ENCODE data around the gene CAMTA1.
"Not testable (repeated sequence)": the region's sequence is repeated elsewhere in the genome, so short reads cannot be mapped to it uniquely, and the experiment has no call there.

Gene CAMTA1

GRCh38 chr1:7688659-7689058, 903.4 kb downstream of the CAMTA1 start:
- Histone ChIP-seq H3K4me3 (ENCODE audit: low read length) (no peak overlapping the region), H3K27me3 (ENCODE audit: insufficient read depth, low read length) (no peaks in the 10 kb centered on the region), H3K9me3 (ENCODE audit: insufficient read depth, low read depth, low read length) (peaks cover 9% of the 10 kb centered on the region), H3K27ac (ENCODE audit: low read length) (no peak overlapping the region), H3K4me1 (ENCODE audit: insufficient read depth, low read length) (no peaks in the 10 kb centered on the region), H3K9ac (ENCODE audit: low read depth, low read length) (no peak overlapping the region), H3K36me3 (ENCODE audit: insufficient read depth, low read depth, low read length) (no peaks in the 10 kb centered on the region)

- not testable (repeated sequence) for H3K27ac ChIP-seq (ENCODE audit: low read length); H3K4me3 ChIP-seq (ENCODE audit: low read length); H3K9ac ChIP-seq (ENCODE audit: low read depth, low read length); H3K36me3 ChIP-seq (ENCODE audit: insufficient read depth, low read depth, low read length); H3K4me1 ChIP-seq (ENCODE audit: insufficient read depth, low read length); H3K27me3 ChIP-seq (ENCODE audit: insufficient read depth, low read length)
- H3K9me3 ChIP-seq (ENCODE audit: insufficient read depth, low read depth, low read length) = peaks cover 13% of the 10 kb centered on the region
Observed at GRCh38 chr1:7689307-7689706, 904.1 kb downstream of the CAMTA1 start.

- Histone ChIP-seq H3K27ac (ENCODE audit: low read length) (no peak overlapping the region), H3K27me3 (ENCODE audit: insufficient read depth, low read length) (no peaks in the 10 kb centered on the region), H3K4me3 (ENCODE audit: low read length) (no peak overlapping the region)
Observed at GRCh38 chr1:7690076-7690475, 904.8 kb downstream of the CAMTA1 start.

GRCh38 chr1:7690496-7691182, 905.4 kb downstream of the CAMTA1 start:
- H3K9me3 ChIP-seq (ENCODE audit: insufficient read depth, low read depth, low read length) = peaks cover 13% of the 10 kb centered on the region
- H3K36me3 ChIP-seq (ENCODE audit: insufficient read depth, low read depth, low read length) = no peaks in the 10 kb centered on the region
- no peak overlapping the region for H3K27ac ChIP-seq (ENCODE audit: low read length)
- no peaks in the 10 kb centered on the region for H3K27me3 ChIP-seq (ENCODE audit: insufficient read depth, low read length)
- H3K9ac ChIP-seq (ENCODE audit: low read depth, low read length) = no peak overlapping the region
- H3K4me1 ChIP-seq (ENCODE audit: insufficient read depth, low read length) = no peaks in the 10 kb centered on the region
- no peak overlapping the region for H3K4me3 ChIP-seq (ENCODE audit: low read length)

More at GRCh38 chr1:7690076-7690475, 904.8 kb downstream of the CAMTA1 start:
- no peaks in the 10 kb centered on the region for H3K4me1 ChIP-seq (ENCODE audit: insufficient read depth, low read length)
- H3K36me3 ChIP-seq (ENCODE audit: insufficient read depth, low read depth, low read length) = no peaks in the 10 kb centered on the region
- H3K9ac ChIP-seq (ENCODE audit: low read depth, low read length) = no peak overlapping the region
- peaks cover 13% of the 10 kb centered on the region for H3K9me3 ChIP-seq (ENCODE audit: insufficient read depth, low read depth, low read length)

GRCh38 chr1:7691576-7691975, 906.3 kb downstream of the CAMTA1 start:
- no peaks in the 10 kb centered on the region for H3K36me3 ChIP-seq (ENCODE audit: insufficient read depth, low read depth, low read length)
- no peak overlapping the region for H3K27ac ChIP-seq (ENCODE audit: low read length)
- H3K4me3 ChIP-seq (ENCODE audit: low read length) = no peak overlapping the region
- H3K4me1 ChIP-seq (ENCODE audit: insufficient read depth, low read length) = no peaks in the 10 kb centered on the region
- no peak overlapping the region for H3K9ac ChIP-seq (ENCODE audit: low read depth, low read length)
- peaks cover 13% of the 10 kb centered on the region for H3K9me3 ChIP-seq (ENCODE audit: insufficient read depth, low read depth, low read length)
- H3K27me3 ChIP-seq (ENCODE audit: insufficient read depth, low read length) = no peaks in the 10 kb centered on the region

GRCh38 chr1:7692005-7692404, 906.8 kb downstream of the CAMTA1 start:
- Histone ChIP-seq H3K27me3 (ENCODE audit: insufficient read depth, low read length) (no peaks in the 10 kb centered on the region), H3K27ac (ENCODE audit: low read length) (no peak overlapping the region), H3K4me1 (ENCODE audit: insufficient read depth, low read length) (no peaks in the 10 kb centered on the region), H3K9ac (ENCODE audit: low read depth, low read length) (no peak overlapping the region), H3K4me3 (ENCODE audit: low read length) (no peak overlapping the region), H3K36me3 (ENCODE audit: insufficient read depth, low read depth, low read length) (no peaks in the 10 kb centered on the region), H3K9me3 (ENCODE audit: insufficient read depth, low read depth, low read length) (peaks cover 13% of the 10 kb centered on the region)

GRCh38 chr1:7693037-7693436, 907.8 kb downstream of the CAMTA1 start:
- not testable (repeated sequence) for H3K36me3 ChIP-seq (ENCODE audit: insufficient read depth, low read depth, low read length); H3K27ac ChIP-seq (ENCODE audit: low read length); H3K27me3 ChIP-seq (ENCODE audit: insufficient read depth, low read length); H3K4me1 ChIP-seq (ENCODE audit: insufficient read depth, low read length); H3K9ac ChIP-seq (ENCODE audit: low read depth, low read length); H3K4me3 ChIP-seq (ENCODE audit: low read length)
- peaks cover 13% of the 10 kb centered on the region for H3K9me3 ChIP-seq (ENCODE audit: insufficient read depth, low read depth, low read length)

GRCh38 chr1:7693662-7694061, 908.4 kb downstream of the CAMTA1 start:
- Histone ChIP-seq H3K9me3 (ENCODE audit: insufficient read depth, low read depth, low read length) (peaks cover 13% of the 10 kb centered on the region), H3K36me3 (ENCODE audit: insufficient read depth, low read depth, low read length) (no peaks in the 10 kb centered on the region), H3K27ac (ENCODE audit: low read length) (no peak overlapping the region), H3K4me1 (ENCODE audit: insufficient read depth, low read length) (no peaks in the 10 kb centered on the region), H3K27me3 (ENCODE audit: insufficient read depth, low read length) (no peaks in the 10 kb centered on the region), H3K4me3 (ENCODE audit: low read length) (no peak overlapping the region), H3K9ac (ENCODE audit: low read depth, low read length) (no peak overlapping the region)

- Histone ChIP-seq H3K9me3 (ENCODE audit: insufficient read depth, low read depth, low read length) (peaks cover 13% of the 10 kb centered on the region), H3K27ac (ENCODE audit: low read length) (no peak overlapping the region), H3K4me1 (ENCODE audit: insufficient read depth, low read length) (no peaks in the 10 kb centered on the region), H3K4me3 (ENCODE audit: low read length) (no peak overlapping the region), H3K27me3 (ENCODE audit: insufficient read depth, low read length) (no peaks in the 10 kb centered on the region), H3K36me3 (ENCODE audit: insufficient read depth, low read depth, low read length) (no peaks in the 10 kb centered on the region), H3K9ac (ENCODE audit: low read depth, low read length) (no peak overlapping the region)
Observed at GRCh38 chr1:7694600-7695496, 909.6 kb downstream of the CAMTA1 start.

GRCh38 chr1:7695497-7696117, 910.4 kb downstream of the CAMTA1 start:
- no peak overlapping the region for H3K27ac ChIP-seq (ENCODE audit: low read length)
- peaks cover 13% of the 10 kb centered on the region for H3K9me3 ChIP-seq (ENCODE audit: insufficient read depth, low read depth, low read length)
- H3K4me3 ChIP-seq (ENCODE audit: low read length) = no peak overlapping the region
- H3K4me1 ChIP-seq (ENCODE audit: insufficient read depth, low read length) = no peaks in the 10 kb centered on the region
- no peaks in the 10 kb centered on the region for H3K27me3 ChIP-seq (ENCODE audit: insufficient read depth, low read length)
- no peaks in the 10 kb centered on the region for H3K36me3 ChIP-seq (ENCODE audit: insufficient read depth, low read depth, low read length)
- H3K9ac ChIP-seq (ENCODE audit: low read depth, low read length) = no peak overlapping the region

GRCh38 chr1:7698641-7699040, 913.4 kb downstream of the CAMTA1 start:
- H3K27me3 ChIP-seq (ENCODE audit: insufficient read depth, low read length) = peaks cover 27% of the 10 kb centered on the region
- no peaks in the 10 kb centered on the region for H3K36me3 ChIP-seq (ENCODE audit: insufficient read depth, low read depth, low read length)
- H3K4me1 ChIP-seq (ENCODE audit: insufficient read depth, low read length) = peaks cover 17% of the 10 kb centered on the region
- H3K9me3 ChIP-seq (ENCODE audit: insufficient read depth, low read depth, low read length) = peaks cover 4% of the 10 kb centered on the region
- no peak overlapping the region for H3K9ac ChIP-seq (ENCODE audit: low read depth, low read length)
- no peak overlapping the region for H3K27ac ChIP-seq (ENCODE audit: low read length)
- H3K4me3 ChIP-seq (ENCODE audit: low read length) = no peak overlapping the region
